NCI-H748 (cell line): ENCODE data around the gene MOCS2.

Source experiments
- DNase-seq: peaks from one replicate; lab custom pipeline; 2025; ENCODE audit not compliant: unreplicated experiment; lab: John Stamatoyannopoulos, UW

Gene MOCS2

GRCh38 chr5:53095217-53095616 lies 14.3 kb downstream of the MOCS2 start:
- no peak for DNase-seq

GRCh38 chr5:53092242-53092641 lies 17.3 kb downstream of the MOCS2 start:
- DNase-seq: no peak

GRCh38 chr5:53091289-53091688 lies 18.3 kb downstream of the MOCS2 start:
- no peak for DNase-seq

- DNase-seq: no peak
Measured at GRCh38 chr5:53090229-53090628, 19.3 kb downstream of the MOCS2 start.

GRCh38 chr5:53089481-53089991 lies 20.0 kb downstream of the MOCS2 start:
- DNase-seq: no peak

- DNase-seq: no peak
Measured at GRCh38 chr5:53087621-53088121, 21.9 kb downstream of the MOCS2 start.

- no peak for DNase-seq
Measured at GRCh38 chr5:53087171-53087570, 22.4 kb downstream of the MOCS2 start.

- DNase-seq: no peak
Measured at GRCh38 chr5:53084546-53085255, 24.9 kb downstream of the MOCS2 start.

GRCh38 chr5:53083927-53084326 lies 25.6 kb downstream of the MOCS2 start:
- no peak for DNase-seq

GRCh38 chr5:53080271-53080670 lies 29.3 kb downstream of the MOCS2 start:
- no peak for DNase-seq

GRCh38 chr5:53076014-53076583 lies 33.5 kb downstream of the MOCS2 start:
- DNase-seq: no peak

- no peak for DNase-seq
Measured at GRCh38 chr5:53073348-53073747, 36.2 kb downstream of the MOCS2 start.

- no peak for DNase-seq
Measured at GRCh38 chr5:53071738-53072137, 37.8 kb downstream of the MOCS2 start.

GRCh38 chr5:53071298-53071697 lies 38.3 kb downstream of the MOCS2 start:
- DNase-seq: no peak

GRCh38 chr5:53069626-53070025 lies 39.9 kb downstream of the MOCS2 start:
- DNase-seq: no peak

- no peak for DNase-seq
Measured at GRCh38 chr5:53068291-53068836, 41.2 kb downstream of the MOCS2 start.

- DNase-seq: no peak
Measured at GRCh38 chr5:53067641-53068040, 41.9 kb downstream of the MOCS2 start.

GRCh38 chr5:53066088-53066487 lies 43.5 kb downstream of the MOCS2 start:
- DNase-seq: no peak

GRCh38 chr5:53063791-53064190 lies 45.8 kb downstream of the MOCS2 start:
- no peak for DNase-seq

GRCh38 chr5:53063176-53063575 lies 46.4 kb downstream of the MOCS2 start:
- no peak for DNase-seq

- DNase-seq: no peak
Measured at GRCh38 chr5:53059281-53059680, 50.3 kb downstream of the MOCS2 start.

- no peak for DNase-seq
Measured at GRCh38 chr5:53055365-53055764, 54.2 kb downstream of the MOCS2 start.
